Loucy (cell line): ENCODE results near the gene TRIO.

Source experiments
- EZH2phosphoT487 ChIP-seq: fragments of 200-600 bp; IDR thresholded peaks from 2 replicates; pipeline ENCODE4 v1.6.1; 2018; ENCODE audit warnings: antibody characterized with exemption, mild to moderate bottlenecking, moderate library complexity, borderline replicate concordance
- TF ChIP-seq, protein P1 (sequence below): fragments of 200-600 bp; sonication (generic); conservative IDR thresholded peaks from 2 replicates; pipeline ENCODE4 v1.5.1; 2014; ENCODE audit warnings: mild to moderate bottlenecking, antibody characterized with exemption, low read length

- TF ChIP-seq, protein P1, sequence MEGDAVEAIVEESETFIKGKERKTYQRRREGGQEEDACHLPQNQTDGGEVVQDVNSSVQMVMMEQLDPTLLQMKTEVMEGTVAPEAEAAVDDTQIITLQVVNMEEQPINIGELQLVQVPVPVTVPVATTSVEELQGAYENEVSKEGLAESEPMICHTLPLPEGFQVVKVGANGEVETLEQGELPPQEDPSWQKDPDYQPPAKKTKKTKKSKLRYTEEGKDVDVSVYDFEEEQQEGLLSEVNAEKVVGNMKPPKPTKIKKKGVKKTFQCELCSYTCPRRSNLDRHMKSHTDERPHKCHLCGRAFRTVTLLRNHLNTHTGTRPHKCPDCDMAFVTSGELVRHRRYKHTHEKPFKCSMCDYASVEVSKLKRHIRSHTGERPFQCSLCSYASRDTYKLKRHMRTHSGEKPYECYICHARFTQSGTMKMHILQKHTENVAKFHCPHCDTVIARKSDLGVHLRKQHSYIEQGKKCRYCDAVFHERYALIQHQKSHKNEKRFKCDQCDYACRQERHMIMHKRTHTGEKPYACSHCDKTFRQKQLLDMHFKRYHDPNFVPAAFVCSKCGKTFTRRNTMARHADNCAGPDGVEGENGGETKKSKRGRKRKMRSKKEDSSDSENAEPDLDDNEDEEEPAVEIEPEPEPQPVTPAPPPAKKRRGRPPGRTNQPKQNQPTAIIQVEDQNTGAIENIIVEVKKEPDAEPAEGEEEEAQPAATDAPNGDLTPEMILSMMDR, result no peak
- TF ChIP-seq EZH2phosphoT487, result no peak
Observed at GRCh38 chr5:14226554-14226953, 83.4 kb downstream of the TRIO start.
